Measurements from ENCODE around the gene EVL. TPM values are rescaled to one million over a fixed set of nuclear protein-coding genes. Genes with fewer than 3 reads are reported as not detected.
A peak's percentile ranks its signal among the peaks of the same experiment; 100 is the strongest.
"Not testable (repeated sequence)": the region's sequence is repeated elsewhere in the genome, so short reads cannot be mapped to it uniquely, and the experiment has no call there.

The EVL gene
- total RNA-seq, 1 donor from 2014 or later: 25.2 TPM

DNA sequence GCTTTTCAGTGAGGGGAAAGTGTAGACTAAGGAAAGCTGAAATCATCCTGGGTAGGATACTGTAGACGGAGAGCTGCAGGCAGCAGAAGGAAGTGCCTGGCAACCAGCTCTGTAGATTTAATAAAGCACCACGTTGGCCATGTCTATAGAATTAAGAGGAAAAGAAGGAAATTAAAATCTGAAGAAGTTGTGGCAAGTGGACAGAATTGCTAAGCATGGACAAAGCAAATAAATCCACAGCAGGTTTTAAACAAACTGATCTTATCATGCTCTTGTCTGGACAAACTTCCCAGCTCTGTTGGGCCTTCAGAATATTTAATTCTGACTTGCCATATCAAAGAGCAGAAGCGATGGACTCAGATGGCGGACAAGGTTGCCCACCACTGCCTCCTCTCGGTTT, 27.2 kb upstream of the EVL start:
- ATAC-seq: no peak

- ATAC-seq: no peak
These were observed 25.3 kb upstream of the EVL start for GRCh38 chr14:100039903-100040302.

- no peak for ATAC-seq
These were observed 24.0 kb upstream of the EVL start for GRCh38 chr14:100041271-100041670.

GRCh38 chr14:100042286-100042685, 22.9 kb upstream of the EVL start:
- no peak for ATAC-seq

GRCh38 chr14:100045642-100046344, 19.4 kb upstream of the EVL start:
- no peak for ATAC-seq

GRCh38 chr14:100047600-100047999, 17.6 kb upstream of the EVL start:
- no peak for ATAC-seq

DNA sequence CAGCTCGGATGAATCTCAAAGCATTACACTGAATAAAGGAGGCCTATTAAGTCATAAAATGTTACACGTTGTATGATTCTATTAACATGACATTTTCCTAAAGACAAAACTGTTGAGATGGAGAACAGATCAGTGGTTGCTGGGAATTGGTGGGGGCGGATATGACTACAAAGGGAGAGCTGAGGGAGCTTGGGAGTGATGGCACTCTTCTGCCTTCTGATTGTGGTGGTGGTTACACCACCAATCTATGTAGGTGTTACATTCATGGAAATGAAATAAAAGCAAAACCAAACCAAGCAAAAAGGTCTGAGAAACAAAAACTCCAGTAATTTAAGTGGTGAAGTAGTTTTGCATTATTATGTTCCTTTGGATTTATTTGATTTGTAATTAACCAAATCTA, 16.4 kb upstream of the EVL start:
- no peak for ATAC-seq

DNA sequence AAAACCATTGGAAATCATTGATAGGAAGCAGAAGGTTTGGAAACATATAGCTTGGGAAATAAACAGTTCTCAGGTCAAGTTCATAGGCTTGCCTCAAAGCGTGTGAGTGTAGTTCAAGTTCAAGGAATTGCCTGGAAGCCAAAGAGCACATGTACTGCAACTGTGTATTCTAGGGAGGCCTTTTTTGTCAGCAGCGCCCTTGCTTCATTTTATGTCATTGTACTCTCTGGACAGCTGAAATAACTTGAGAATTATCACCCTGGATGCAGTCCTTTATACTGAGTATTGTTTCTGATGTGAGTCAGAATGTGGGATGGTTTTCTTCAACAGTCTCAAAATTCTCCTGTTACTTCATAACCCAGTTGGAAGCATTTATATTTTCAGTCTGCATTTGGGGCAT, 16.0 kb upstream of the EVL start:
- ATAC-seq: peak; percentile 18

- no peak for ATAC-seq
These were observed 14.1 kb upstream of the EVL start for GRCh38 chr14:100051103-100051502.

DNA sequence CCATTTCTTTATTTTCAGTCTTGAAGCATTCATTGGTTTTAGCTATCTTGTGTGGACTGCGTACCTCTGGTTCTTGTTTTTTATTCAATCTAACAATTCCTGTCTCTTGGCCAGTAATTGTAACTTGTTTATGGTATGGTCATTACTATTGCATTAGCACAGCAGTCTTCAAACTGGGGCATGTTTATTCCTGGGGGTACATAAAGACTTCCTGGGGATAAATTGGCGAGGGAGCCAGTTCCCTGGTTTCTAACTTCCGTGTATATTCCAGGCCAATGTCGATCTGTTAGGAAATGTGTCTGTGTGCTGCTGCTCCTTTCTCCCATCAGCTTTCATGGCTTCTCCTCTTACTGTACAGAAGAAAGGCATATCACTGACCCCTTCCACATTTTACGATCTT, 13.7 kb upstream of the EVL start:
- ATAC-seq: no peak

DNA sequence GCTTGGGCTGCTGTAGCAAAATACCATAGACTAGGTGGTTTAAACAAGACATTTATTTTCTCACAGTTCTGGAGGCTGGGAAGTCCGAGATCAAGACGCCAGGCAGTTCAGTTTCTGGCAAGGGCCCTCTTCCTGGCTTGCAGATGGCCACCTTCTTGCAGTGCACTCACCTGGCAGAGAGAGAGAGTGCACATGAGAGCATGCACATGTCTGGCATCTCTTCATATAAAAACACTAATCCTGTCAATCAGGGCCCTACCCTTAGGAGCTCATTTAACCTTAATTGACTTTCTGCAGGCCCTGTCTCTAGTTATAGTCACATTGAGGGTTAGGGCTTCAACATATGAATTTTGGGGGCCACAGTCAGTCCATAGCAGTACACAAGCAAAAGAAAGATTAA, 12.4 kb upstream of the EVL start:
- ATAC-seq: no peak

- no peak for ATAC-seq
These were observed 10.7 kb upstream of the EVL start for GRCh38 chr14:100054316-100055075.

- no peak for ATAC-seq
These were observed 8.8 kb upstream of the EVL start for GRCh38 chr14:100056431-100056830.

GRCh38 chr14:100056964-100057795, 8.0 kb upstream of the EVL start:
- peak; percentile 53 for ATAC-seq

DNA sequence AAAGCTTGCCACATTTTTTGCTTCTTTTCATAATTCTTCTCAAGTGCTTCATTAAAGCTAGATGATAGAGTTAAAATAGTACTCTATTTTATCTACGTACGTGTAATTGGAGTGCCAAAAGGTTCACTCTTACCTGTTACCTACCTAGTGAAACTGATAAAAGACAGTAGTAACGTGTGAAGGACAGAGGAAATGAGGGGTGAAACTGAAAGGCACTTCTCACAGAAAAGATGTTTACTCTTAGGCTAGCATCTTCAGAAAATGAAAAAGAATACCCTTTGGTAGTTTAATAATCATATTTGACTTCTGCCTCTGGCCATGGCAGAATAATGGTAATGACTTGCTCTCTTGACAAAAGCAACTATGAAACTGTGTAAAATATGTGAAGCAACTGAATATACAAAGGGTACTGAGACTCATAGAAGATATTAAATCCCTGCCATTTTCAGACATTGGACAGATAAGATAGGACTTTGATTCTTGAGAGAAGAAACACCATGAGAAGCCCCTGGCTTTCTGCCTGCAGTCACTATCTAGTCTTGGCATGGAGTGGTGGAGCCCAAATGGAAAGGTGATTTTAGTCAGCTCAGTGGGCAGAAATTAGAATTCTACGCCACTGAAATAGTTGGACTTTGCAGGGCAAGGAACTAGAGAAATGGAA, 6.3 kb upstream of the EVL start:
- no peak for ATAC-seq

DNA sequence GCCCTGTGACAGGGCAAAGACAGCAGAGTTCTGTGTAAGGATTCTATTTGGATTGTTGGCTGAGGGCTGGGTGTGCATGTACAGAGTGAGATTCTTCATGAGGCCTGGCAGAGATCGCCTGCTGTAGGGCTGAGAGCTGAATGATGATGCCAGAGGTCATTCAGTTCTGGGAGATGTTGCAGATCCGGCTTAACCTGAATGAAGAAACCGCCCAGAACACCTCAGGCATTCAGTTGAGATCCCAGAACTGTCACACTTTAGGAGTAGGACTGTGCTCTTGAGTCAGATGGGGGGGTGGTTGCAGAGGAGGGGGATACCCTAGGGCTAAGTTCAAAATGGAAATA, 5.8 kb upstream of the EVL start:
- peak; percentile 95 for ATAC-seq

DNA sequence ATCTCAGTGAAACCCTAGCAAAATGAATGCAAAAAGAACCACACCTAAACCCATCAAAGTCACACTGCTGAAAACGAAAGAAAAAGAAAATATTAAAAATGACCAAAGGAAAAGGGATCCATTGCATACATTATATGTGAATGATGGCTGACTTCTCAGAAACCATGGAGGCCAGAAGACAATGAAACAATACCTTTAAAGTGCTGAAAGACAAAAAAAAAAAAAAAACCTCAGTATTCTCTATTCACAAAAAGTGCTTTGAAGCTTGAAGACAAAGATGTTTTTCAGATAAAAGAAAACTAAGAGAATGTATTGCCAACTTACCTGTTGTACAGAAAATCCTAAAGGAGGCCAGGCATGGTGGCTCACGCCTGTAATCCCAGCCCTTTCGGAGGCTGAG, 4.5 kb upstream of the EVL start:
- ATAC-seq: no peak

DNA sequence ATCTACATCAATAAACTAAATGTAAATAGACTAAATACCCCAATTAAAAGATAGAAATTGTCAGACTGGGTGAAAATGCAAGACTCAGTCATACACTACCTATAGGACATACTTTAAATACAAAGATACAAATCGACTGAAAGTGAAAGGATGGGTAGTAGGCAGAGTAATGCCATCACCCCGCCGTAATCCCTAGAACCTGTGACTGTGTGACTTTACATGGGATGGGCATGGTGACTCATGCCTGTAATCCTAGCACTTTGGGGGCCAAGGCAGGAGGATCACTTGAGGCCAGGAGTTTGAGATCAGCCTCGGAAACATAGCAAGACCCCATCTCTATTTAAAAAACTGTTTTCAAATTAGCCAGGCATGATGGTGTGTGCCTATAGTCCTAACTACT, 2.6 kb upstream of the EVL start:
- ATAC-seq: no peak

DNA sequence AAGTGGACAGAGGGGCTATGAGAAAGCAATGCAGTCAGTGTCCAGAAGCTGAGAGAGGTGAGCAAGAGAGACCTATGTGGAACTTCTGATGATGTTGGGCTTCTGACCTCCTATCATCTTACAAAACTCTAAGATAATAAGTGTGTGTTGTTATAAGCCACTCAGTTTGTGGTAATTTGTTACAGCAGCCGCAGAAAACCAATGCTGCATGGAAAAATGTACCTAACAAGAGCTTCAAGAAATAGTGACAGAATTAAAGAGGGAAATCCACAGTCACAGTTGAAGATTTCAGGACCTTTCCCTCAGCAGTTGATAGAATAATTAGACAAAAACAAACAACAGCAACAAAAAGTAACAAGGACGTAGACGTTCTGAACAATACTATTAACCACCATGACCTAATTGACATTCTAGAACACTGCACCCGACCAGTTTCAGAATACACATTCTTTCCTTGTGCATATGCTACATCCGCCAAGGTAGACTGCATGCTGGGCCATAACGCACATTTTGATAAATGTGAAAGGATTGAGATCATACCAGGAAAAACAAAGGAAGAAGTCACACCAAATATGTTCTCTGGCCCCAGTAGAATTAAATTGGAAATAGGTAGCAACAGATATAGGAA, 1.8 kb upstream of the EVL start:
- ATAC-seq: no peak

DNA sequence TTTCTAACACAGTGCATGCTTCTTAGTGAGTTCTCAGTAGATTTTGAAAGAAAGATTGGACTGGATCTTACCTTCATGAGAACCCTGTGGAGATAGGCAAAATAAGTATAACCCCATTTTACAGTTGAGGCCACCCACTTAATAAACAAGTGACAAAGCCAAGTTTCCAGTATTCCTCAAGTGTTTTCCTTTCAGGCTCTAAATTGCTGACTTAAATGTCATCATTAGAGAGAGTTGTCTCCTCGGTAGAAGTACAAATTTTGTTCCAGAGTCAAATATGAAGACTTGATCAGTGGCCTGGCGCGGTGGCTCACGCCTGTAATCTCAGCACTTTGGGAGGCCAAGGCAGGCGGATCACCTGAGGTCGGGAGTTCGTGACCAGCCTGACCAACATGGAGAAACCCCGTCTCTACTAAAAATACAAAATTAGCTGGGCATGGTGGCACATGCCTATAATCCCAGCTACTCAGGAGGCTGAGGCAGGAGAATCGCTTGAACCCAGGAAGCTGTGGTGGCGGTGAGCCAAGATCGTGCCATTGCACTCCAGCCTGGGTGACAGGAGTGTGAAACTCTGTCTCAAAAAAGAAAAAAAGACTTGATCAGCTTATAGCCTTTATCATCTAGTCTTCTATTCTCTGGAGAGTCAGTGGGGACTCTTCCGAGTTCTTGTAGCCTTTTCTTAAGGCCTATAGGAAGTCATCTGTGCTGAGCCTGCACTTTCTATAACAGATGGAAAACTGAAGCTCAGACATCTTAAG, 708 bp upstream of the EVL start:
- not testable (repeated sequence) for ATAC-seq

GRCh38 chr14:100065942-100066574, 836 bp downstream of the EVL start:
- no peak for ATAC-seq

All from esophagus mucosa (tissue), 1 donor.